Stimulated activated CD8-positive, alpha-beta memory T cell treated with anti-CD3 and anti-CD28 coated beads, Interleukin-4, amount 100 ng/mL, for 48 hours (primary cell): ENCODE data around the gene CFAP65.

Experiments
- DNase-seq: peaks from one replicate; pipeline ENCODE4 v3.0.0-alpha.2; 2020

CFAP65 gene

GRCh38 chr2:218988650-218989049, 52.7 kb downstream of the CFAP65 start:
- no peak for DNase-seq

GRCh38 chr2:218988164-218988563, 53.2 kb downstream of the CFAP65 start:
- no peak for DNase-seq

DNA sequence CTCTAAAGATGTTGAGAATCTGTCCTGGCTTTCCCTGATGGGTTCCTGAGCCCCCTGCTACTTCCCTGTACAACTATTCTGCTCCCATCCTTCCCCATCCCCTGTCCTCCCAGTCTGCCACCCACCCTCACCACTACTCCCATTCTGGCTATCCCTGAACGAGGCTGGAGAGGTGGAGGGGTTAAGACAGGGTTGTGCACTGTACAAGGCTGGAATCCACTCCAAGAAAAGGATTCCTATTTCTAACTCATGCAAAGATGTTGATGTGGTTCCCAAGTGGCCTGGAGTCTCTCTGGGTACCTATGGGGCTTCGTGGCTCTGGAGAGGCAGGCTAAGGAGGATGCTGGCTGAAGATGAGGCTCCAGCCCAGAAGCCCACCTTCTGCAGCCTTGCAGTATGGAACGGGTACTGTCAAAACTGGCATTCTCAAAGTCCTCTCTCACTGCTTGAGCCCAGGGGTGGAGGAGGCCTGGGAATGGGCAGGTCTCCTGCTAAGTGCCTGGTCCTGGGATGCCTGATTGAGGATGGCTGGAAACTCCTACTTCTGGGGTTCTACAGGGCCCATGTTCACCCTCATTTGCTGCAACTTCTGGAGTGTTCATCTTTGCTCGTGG, 55.1 kb downstream of the CFAP65 start:
- no peak for DNase-seq

GRCh38 chr2:218985325-218986091, 55.8 kb downstream of the CFAP65 start:
- DNase-seq, result no peak

DNA sequence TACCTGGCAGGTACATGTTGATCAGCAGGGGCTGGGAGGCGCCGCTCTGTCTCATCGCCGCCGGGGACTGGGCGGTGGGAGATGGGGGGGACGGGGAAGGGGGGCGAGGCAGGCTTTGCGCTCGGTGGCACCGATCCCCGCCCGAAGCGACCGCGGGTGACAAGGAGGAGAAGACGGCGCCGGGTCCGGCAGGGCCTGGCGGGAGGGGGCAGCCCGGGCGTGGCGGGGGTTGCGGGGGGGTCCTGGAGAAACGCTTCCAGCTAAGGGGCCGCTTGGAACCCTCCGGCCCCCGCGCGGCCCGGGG, 56.3 kb downstream of the CFAP65 start, which contains the start of gene FEV:
Gene FEV (minus strand): TSS at position 164 of the 304 bp plus-strand sequence. CDS start 109 bp downstream, at position 55.
- DNase-seq, result no peak

DNA sequence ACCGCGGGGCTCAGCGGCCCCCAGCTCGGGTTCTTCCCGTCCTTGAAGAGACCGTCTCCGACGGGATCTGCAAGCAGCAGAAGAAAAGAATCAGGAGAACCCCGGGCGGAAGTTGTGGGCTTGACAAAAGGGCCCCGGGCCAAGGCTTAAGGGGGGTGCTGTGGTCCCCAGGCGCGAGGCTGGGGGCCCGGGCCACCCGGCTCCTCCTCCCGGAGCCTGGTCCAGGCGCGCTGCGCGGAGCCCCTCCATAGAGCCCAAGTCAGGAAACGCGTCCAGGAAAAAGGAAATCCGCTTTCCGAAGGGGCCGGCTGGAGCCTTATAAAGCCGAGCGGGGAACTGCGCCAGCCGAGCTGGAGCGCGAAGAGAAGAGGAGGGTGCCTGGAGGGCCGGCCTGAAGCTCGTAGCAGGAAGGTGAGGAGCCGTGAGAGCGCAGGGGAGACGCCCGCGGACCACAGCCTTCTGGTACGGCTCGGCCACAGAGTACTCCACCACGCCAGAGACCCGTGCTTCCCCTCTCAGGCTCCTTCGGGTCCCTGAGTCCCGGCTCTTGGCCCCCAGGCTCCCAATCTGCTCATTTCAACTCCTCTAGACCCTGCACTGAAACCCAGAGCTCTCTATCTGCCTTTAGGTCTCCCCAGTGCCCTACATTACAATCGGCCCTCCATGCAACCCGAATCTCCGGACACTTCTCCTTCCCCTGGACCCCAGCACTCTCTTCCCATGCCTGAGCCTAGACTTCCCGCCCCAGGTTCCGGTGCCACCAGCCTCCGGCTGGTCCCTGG, 56.9 kb downstream of the CFAP65 start:
- no peak for DNase-seq

GRCh38 chr2:218983934-218984238, 57.4 kb downstream of the CFAP65 start:
- DNase-seq, result no peak

DNA sequence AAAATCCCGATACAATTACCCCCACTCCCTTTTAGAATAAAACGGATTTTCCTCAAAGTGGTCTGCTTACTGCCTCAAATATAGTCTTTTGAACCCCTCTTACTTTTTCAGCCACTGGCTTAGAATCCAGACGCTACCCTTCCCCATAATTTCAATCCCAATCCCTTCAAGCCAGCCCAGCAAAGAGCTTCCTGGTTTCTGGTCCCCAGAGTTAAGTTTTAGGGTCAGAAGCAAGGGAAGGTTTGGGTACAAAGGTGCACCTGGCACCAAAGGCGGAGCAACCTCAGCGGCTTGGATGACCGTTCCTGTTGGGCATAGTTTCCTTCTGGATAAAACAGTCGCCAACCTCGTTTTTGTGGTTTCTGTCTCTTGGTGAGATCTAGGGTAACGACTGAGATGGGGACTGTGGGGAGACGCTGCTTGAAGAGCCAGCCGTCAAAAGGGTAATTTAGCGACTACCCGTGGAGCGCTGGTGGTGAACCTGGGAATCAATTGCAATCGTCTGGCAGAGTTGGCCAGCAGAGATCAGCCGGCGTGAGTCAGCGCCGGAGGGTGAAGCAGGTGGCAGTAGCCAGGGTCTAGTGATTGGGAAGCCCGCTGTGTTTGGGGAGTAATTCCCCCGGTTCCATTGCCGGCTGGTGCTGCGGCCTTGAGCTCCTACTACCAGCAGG, 57.9 kb downstream of the CFAP65 start:
- no peak for DNase-seq

DNA sequence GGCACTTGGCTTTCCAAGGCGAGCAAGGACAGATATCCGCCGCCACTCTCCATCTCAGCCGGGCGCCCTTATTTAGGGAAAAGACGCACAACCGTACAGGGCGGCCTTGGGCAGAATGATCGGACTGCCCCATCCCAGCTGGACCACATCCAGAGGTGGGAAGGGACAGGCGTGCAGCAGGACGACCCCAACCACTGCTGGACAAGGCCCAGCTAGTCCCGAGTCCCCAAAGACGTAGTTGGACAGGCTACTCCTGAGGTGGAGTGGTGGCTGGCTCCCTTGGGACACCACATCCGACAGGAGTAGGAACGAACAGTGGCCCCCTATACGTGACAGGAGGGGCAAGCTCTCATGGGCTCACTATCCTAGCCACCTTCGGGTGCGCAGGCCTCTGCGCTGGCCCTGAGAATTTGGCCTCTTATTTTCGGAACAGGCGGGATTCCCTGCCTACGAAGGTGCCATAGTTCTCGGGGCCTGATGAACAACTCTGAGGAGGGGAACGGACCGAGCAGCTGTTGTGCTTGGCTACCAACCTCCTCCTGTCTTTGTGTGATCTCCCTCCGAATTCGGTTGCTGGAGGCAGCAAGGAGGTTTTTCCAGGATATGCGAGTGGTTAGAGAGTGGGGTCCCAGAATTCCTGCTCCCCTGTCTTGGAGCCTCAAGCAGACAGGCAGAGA, 58.6 kb downstream of the CFAP65 start:
- DNase-seq, result no peak

GRCh38 chr2:218981881-218982585, 59.3 kb downstream of the CFAP65 start:
- DNase-seq, result no peak

DNA sequence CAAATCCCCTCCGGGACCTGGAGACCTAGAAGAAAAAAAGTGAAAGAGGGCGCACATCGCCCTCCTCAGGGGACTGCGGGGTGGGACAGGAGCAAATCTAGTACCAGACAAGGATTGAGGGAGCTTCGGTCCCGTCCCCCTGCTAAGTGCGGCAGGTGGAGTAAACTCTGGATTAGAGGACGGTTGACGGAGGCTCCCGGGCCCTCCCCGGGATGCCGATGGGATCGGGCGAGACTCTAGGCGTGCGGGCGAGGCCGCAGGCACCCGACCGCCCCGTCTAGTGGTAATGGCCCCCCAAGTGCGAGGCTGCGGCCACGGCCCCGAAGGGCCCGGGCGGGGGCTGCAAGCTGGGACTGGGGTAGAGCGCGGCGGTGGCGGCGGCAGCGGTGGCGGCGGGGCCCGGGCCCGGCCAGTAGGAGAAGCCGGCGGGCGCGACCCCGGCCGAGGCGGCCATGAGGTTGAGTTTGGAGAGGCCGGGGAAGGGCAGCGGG, 59.9 kb downstream of the CFAP65 start:
- no peak for DNase-seq

GRCh38 chr2:218980735-218981389, 60.5 kb downstream of the CFAP65 start:
- no peak for DNase-seq

DNA sequence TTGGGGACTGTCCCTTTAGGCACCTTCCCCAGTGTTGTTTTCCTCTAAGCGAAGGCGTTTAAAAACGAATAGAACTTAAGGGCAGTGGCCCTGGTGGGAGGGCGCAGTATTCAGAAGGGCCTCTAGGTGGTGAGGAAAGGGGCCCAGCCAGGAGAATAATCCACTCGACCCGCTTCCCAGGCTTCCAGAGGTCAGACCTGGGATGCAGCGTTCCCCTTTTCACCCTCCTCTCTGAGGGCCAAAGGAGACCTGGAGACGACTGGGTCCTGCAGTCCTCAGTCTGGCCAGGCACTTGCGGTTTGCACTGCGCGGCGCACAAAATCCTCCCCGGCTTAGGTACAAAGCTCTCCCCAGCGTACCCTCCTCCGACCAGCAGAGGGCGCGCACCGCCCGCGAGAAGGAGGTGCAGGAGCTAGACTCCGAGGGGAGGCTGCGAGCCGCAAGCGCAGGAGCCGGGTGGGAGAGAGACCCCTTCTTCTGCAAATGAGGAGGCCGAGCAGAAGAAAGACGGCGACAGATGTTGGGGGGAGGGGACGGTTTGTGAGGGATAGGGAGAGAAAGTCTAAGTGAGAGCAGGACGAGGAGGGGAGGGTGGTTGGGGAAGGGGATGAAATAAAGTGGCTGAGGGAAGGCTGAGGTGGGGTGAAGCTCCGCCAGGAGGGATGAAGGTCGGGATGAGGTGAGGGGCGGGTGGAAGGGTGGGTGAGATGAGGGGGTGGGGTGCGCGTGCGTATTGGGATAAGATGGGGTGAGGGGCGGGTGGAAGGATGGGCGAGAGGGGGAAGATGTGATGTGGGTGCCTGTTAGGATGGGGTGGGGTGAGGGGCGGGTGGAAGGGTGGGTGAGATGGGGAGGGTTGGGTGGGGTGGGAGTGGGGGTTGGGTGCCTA, 61.2 kb downstream of the CFAP65 start:
- DNase-seq, result peak; percentile 92

- DNase-seq, result no peak
Observed at GRCh38 chr2:218975060-218975777, 66.1 kb downstream of the CFAP65 start.

DNA sequence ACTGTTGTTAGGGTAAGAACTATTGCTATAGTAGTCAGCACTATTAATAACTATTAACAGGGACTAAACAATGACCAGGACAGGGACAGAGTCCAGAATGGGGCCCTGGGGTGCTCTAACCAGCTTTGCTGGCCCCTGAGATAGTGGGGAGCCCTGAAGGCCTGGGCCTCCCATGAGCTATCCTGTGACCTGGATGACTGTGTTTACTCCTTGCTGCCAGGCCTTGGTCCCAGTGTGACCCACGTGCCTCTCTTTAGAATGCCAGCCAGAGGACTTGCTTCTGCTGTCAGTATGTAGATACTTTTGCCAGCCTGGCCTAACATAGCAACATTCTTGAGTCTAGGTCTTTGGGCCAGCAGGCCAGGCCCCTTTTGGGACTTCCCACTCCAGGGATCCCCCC, 70.4 kb downstream of the CFAP65 start:
- DNase-seq, result no peak

GRCh38 chr2:218964041-218964771, 77.1 kb downstream of the CFAP65 start:
- DNase-seq, result peak; percentile 10

GRCh38 chr2:218963601-218964000, 77.7 kb downstream of the CFAP65 start:
- peak; percentile 6 for DNase-seq

- DNase-seq, result peak; percentile 81
Observed at GRCh38 chr2:218962859-218963492, 78.3 kb downstream of the CFAP65 start.
